HG03108 (cell line): Measurements from ENCODE around the gene SIGLEC8.

Source experiments
- ATAC-seq: cut with Tn5 transposase; IDR thresholded peaks from one replicate; pipeline ENCODE4 v1.9.1; 2021; ENCODE audit warnings: moderate library complexity; ENCODE audit not compliant: unreplicated experiment

The SIGLEC8 gene

DNA sequence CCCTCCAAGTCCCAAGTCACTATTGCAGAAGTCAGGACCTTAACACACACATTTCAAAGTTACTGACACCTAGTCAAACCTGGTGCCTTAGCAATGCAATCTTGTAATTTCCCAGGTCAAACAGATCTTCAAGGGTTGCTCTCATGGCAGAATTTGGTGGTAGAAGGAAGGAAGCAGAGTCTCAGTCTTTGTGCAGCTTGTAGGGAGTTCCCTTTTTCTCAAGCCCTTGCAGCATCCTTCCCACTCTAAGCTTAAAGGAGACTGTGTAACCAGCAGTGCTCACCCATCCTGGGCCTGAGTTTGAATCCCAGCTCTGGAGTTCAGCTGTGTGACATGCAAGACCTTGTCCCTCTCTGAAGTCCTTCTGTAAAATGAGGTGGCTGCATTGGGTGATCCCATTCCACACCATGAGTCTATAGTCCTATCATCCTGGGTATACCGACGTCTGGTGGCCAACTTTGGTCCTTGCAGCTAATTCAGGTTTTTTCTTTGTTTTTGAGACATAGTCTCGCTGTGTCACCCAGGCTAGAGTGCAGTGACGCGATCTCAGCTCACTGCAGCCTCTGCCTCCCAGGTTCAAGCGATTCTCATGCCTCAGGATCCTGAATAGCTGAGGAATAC is 50.6 kb downstream of the SIGLEC8 start:
- ATAC-seq: no peak

DNA sequence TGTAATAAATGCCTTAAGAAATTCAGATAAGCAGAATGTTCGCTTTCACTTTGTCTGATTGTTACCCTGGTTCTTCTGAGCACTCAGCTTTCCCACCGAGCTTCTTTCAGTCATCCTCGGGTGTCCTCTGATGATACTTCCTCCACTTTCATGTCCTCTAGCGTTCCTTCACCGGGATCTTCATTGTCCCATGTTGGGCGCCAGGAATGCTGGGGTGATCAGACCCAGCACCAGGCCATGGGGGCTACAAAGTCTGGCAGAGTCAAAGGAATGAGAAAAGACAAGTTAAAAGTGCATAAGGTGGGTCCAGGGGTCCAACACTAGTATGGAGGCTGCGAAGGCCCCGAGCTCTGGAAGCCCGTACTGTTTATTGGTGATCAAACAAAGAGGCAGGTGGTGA is 56.1 kb downstream of the SIGLEC8 start:
- ATAC-seq: no peak
